Measurements from ENCODE around the gene EPHB6. TPM values are rescaled to one million over a fixed set of nuclear protein-coding genes. Genes with fewer than 3 reads are reported as not detected.

Gene EPHB6
- total RNA-seq, 1 experiment from 2014 or later, result 4.0 TPM

DNA sequence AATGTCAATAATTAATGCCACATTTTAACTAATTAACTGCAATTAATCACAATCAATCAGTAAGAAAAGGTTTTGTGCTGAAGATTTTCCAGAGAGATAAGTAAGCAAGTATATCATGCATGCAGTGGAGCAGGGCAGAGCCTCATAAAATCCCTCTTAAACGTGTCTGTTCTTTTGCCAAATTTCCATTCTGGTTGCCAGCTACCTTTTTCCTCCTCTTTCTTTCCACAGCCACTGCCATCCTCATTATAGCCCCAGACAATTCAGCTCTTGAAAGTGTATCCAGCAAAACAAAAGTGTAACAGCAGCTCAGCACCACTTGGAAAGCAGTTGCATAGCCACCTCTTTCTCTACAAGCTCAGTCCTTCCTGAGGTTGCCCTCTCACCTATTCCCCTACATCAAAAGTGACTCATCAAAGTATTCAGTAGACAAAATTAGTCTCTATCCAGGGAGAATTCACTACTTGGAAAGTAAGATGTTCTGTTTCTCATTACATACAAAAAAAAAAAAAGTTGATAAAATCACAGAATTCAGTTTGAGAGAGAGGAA, 26.9 kb upstream of the EPHB6 start:
- in situ Hi-C loops (cut with HindIII; ENCODE audit: low pct_unique_long_range_greater_than_20kb, low sequenced_read_pairs), result no loop called here
- DNase-seq (ENCODE audit: low read depth), result no peak

DNA sequence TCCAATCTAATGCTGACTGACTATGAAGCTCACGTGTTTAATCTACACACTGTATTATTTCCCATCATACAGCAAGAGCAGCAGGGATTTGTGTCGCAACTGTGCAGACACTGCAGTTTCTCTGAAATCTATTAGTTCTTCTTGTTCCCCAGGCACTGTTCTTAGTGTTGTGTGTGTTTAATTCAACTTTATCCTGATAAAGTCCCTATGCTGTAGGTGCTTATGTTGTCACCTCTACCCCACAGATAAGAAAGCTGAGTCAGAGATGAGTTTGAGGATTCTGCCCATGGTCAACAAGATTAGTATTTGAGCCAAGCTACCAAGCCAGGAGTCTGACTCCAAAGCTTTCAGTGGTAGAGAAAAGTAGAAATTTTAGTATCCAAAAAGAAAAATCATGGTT, 22.5 kb upstream of the EPHB6 start:
- no peak for DNase-seq (ENCODE audit: low read depth)
- in situ Hi-C loops (cut with HindIII; ENCODE audit: low pct_unique_long_range_greater_than_20kb, low sequenced_read_pairs), result no loop called here

DNA sequence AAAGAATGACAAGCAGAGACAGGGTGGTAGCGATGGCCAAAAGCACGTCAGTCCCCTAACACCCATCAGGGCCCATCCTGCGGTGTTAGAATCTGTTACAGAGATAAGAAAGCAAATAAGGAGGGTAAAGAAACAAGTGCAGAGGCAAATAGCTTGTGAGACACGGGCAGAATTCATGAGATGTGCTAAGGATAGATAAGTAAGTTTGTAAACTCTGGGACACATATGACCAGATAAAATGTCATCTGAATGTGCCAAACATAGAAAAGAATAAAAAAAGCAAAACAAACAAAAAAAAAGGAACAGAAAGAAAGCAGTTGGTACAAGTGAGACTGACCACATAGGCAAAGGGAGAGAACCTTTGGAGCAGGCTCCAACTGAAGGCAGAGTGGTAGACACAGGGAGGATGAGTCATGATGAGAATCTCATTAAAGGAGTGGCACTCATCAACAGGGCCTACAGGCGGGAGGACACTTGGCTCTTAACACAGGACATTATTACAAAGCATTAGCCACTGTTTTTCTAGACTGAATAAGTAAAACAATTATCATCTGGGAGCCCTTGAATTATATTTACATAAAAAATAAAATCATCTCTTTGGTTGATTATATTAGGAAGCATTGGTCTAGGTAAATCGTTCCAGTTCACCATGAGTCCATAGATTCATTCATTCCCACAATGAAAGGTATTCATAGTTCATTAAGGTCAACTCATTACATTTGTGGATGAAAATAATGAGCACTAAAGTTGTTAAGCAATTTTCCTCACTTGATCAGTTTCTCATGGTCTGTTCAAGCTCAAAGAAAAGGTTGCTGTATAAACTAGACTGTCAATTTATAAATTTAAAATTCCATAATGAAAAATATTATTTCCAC, 21.5 kb upstream of the EPHB6 start:
- peak; percentile 40 for DNase-seq (ENCODE audit: low read depth)
- in situ Hi-C loops (cut with HindIII; ENCODE audit: low pct_unique_long_range_greater_than_20kb, low sequenced_read_pairs), result no loop called here

DNA sequence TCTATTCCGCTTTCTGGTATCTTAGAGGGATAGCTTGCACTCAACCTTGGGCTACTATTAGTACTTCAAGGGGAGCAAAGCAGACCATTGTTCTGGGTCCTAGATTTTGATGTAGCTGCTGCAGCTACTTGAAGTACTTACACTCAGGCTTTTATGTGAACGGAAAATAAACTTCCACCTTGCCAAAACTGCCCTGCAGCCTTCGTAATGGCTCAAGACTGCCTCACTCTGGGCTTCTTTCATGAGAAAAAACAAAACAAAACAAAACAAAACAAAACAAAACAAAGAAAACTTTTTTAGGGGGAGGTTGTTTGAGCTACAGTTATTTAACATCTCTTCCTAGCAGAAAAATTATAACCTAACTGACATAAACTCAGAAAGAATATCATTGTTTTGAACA, 19.4 kb upstream of the EPHB6 start:
- in situ Hi-C loops (cut with HindIII; ENCODE audit: low pct_unique_long_range_greater_than_20kb, low sequenced_read_pairs), result no loop called here
- DNase-seq (ENCODE audit: low read depth), result no peak

DNA sequence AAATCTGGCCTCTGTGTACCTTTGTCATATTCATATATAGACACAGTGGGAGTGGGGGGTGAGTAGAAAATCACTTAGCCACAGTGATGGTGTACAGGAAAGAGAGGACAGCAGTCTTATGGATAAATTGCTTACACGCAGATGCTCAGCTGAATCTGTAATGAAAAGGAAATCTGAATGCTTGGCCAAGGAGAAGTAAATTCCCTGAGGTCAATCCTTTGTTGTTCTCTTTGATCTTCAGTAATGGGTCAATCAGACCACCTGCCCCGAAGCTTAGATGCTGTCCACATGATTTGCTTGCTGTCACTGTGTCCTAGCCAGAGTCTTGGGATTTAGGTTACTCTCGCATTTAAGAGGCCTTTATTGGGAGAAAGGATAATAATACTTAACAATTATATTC, 18.4 kb upstream of the EPHB6 start:
- no peak for DNase-seq (ENCODE audit: low read depth)
- in situ Hi-C loops (cut with HindIII; ENCODE audit: low pct_unique_long_range_greater_than_20kb, low sequenced_read_pairs), result no loop called here

DNA sequence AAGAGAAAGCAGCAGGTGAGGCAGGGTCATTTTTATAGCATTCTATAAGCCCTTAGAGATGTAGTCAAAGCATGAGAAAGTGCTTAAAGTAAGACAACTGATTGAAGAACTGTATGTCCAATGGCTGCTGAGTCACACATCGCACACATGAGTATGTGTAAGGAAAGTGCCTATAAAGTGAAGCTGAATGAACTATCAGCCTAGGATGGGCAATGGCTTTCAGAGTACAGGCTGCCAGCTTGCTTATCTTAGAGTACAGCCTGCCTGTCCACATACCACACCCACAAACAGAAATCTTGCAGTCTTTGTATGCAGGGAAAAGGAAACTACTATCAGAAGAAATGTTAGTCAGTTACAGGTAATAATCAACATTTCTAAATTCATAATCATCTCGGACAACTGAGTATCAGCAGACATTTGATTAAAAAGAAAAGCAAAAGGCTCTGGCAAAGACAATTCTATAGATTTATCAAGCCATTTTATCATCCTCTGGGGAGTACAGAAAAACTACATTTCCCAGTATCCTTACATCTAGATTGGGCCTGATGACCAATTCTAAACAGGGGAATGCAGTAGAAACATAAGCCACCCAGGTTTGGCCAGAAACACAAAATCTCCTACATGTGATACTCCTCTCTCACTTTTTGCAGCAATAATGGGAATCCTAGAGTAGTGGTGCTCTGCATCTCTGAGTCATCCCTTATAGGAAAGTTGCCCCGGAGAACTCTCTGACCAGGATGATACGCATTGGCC, 16.2 kb upstream of the EPHB6 start:
- DNase-seq (ENCODE audit: low read depth), result no peak
- in situ Hi-C loops (cut with HindIII; ENCODE audit: low pct_unique_long_range_greater_than_20kb, low sequenced_read_pairs), result no loop called here

DNA sequence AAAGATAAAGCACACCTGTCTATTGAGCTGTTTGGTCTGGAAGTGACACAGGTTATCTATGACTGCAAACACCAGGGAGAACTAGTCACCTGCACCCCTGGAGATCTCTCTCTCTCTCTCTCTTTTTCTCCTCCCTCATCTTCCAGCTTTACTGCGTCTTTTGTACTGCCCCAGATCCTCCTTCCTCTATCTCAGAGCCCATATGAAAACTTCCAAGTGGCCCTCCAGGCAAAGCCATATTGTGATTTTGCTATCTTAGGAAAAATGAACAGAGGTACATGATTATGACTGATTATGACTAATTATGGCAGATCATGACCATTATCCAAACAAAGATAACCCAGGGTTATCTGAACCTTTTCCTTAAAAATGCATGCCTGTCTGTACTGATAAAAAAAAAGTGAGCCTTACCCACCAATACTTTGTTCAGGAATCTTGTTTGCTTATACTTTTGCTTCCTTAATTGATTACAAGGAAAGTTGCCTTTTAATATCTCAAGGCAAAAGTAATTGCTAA, 12.6 kb upstream of the EPHB6 start:
- in situ Hi-C loops (cut with HindIII; ENCODE audit: low pct_unique_long_range_greater_than_20kb, low sequenced_read_pairs), result no loop called here
- DNase-seq (ENCODE audit: low read depth), result no peak

DNA sequence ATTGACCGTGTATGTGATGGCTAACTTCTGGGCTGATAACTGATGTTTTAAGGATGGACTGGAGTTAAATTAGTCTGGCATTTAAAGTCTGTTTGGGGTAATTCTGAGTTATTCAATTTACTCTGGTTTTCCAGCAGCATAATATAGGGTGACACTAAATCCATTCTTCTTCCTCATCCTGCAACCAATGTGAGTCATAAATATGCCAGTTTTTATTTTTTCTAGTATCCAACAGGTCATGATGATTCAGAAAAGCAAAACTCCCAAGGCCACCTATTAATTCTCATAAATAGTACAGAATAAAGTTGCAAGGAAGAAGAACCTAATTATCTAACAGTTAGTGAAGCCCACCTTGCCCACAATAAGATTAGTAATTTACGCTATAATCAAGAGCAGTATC, 7.5 kb upstream of the EPHB6 start:
- in situ Hi-C loops (cut with HindIII; ENCODE audit: low pct_unique_long_range_greater_than_20kb, low sequenced_read_pairs), result no loop called here

DNA sequence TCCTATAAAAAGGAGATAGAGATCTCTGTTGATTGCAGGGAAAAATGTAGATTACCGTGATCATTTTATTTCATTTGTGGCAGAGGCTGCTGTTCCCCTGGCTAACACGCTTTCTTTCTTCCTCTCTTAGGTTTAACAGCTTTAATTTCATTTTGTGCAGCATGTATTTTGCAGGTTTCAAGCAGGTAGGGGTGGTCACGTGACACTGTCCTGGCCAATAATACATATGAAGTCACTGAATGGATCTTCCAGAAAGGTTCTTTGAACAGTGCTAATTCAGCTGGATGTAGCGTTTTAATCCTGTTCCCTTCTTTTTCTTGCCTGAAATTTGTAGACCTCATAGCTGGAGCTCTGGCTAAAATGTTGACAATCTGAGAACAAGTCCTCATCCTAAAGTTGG, 3.6 kb upstream of the EPHB6 start:
- in situ Hi-C loops (cut with HindIII; ENCODE audit: low pct_unique_long_range_greater_than_20kb, low sequenced_read_pairs), result no loop called here
- DNase-seq (ENCODE audit: low read depth), result no peak

More for the DNA sequence above, 7.5 kb upstream of the EPHB6 start:
- DNase-seq (ENCODE audit: low read depth), result no peak

DNA sequence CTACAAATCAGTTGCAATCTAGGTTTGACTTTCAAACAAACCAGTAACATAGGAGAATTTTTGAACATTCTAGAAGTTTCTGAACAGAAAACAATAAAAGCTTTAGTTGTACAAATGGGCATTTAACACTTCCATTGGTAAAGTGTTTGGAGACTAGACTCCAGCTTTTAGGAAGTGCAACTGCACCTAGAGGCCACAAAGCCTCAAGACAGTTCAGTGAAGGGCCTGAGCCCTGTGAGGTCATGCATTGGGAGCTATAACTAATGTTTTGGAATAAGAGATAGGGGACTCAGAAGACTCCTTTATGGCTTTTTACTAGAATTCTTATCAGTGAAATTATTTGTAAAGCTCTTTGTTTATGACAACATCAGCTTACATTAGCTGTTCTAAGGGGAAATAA, 3.0 kb upstream of the EPHB6 start:
- in situ Hi-C loops (cut with HindIII; ENCODE audit: low pct_unique_long_range_greater_than_20kb, low sequenced_read_pairs), result no loop called here
- no peak for DNase-seq (ENCODE audit: low read depth)

DNA sequence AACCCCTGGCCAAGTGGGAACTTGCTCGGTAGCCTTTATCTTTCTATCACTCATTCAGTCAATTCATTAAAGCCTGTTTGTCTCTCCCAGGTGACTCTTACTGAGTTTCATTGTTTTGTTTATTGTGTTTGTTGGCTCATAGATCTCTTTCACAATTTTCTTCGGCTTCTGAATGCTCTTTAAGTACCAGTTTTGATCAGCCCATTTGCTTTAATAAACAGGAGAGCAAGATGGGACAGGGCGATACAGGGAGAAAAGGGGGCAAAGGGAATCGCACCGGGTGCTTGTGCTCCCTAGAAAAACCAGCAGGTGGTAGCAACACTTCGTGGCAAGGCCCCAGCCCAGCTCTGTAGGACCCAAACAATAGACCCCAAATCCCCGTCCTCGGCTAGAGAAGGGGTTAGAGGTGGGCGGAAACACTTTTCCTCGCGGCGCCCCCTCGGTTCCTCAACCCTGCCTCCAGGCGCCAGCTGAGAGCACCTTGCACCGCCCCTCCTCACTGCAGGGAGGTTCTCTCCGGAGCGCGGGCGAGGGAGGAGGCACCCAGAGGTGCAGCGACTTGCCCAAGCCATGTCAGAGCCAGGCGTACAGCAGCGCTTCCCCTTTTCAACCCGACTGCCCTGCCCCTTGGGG, 1.0 kb upstream of the EPHB6 start:
- in situ Hi-C loops (cut with HindIII; ENCODE audit: low pct_unique_long_range_greater_than_20kb, low sequenced_read_pairs), result no loop called here
- peak; percentile 77 for DNase-seq (ENCODE audit: low read depth)

DNA sequence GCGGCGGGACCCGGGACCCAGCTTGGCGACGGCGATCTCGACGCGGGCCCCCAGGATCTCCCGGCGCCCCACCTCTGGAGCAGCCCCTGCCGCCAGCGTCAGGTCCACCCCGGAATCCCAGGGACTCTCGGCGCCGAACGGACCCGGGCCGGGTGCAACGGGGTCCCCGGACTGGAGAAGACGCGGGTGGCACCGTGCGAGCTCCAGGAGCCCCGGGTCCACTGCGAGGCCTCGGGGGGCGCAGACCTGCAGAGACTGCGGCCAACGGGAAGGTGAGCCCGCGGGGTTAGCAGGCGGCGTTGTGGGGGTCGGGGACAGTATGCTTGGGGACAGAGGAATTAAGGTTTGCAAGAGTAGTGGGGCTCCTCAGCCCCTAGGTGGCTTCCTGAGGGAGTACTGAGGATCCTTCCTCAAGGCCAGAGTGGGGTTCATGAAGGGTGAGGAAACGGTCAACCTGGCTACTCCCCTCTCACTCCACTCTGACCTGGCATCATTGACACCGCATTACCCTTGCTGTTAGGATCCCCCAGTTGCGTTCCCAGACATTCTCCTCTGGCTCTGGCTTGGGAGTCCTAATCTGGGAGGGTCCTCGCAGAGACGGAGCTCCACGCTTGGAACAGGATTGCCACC, 353 bp downstream of the EPHB6 start:
- in situ Hi-C loops (cut with HindIII; ENCODE audit: low pct_unique_long_range_greater_than_20kb, low sequenced_read_pairs), result no loop called here

DNA sequence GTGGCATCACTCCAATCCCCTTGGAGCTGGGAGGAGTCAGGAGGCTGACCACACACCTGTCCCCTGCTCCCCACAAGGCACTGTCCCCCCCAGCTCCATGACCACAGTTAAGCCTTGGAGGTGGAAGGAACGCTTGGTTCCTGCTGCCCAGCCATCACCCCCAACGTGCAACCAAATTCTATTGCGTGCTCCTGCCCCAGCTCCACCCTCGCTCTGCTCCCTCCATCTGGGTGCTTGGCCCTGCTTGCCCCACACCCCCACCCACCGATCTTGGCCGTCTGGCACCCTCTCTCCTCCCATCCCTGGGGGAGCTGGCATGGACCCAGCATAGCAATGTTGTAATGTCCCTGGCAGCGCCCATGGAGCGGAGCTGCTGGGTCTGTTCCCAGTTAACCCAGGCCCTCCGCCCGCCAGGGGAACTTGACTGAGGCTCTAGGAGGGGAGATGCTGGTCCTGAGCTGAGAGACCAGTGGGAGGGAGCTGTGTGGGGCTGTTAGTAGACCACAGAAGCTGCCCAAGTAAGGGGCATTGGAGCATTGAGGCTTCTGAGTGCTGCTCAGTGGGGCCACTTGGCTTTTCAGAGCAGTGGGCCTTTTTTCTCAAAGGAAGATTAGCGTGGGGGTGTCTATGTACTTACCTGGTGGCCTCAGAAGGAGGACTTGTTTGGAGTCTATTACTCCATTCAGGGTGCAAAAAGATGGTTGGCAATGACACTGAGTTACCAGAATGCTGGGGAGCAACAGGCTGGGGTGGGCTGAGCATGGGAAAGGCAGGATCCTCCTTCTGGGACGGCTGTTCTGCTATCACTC, 1.1 kb downstream of the EPHB6 start:
- in situ Hi-C loops (cut with HindIII; ENCODE audit: low pct_unique_long_range_greater_than_20kb, low sequenced_read_pairs), result no loop called here
- no peak for DNase-seq (ENCODE audit: low read depth)

More for the DNA sequence above, 353 bp downstream of the EPHB6 start:
- DNase-seq (ENCODE audit: low read depth), result no peak

DNA sequence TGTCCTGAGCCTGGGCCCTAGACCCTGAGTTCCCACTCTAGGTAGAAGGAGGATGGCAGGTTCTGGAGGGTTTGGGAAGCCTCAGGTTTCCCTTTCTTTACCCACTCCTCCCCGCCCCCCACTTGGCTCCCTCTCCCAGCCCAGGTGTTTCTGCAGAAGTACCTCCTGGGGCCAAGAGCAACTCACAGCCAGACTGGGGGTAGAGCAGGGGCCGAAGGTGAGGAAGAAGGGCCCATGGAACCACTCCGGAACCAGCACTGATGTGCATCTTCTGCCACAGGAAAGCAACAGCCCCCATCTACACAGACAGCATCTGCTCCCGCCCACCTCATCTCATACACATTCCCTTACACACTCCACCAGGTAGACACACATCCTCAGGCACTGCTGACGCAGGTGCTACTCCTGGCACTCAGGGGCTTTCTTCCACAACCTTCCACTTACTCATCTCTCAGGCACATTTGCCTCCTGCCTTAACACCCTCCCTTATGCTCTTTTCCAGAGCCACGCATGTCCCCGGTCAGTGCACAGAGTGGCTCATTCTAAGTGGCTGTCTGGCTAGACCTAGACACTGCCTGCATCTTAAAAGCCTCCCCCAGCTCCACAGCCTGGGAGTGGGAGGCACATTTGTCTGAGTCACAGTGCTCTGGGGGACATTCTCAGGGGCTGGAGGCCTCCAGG, 1.8 kb downstream of the EPHB6 start:
- in situ Hi-C loops (cut with HindIII; ENCODE audit: low pct_unique_long_range_greater_than_20kb, low sequenced_read_pairs), result no loop called here
- DNase-seq (ENCODE audit: low read depth), result no peak

DNA sequence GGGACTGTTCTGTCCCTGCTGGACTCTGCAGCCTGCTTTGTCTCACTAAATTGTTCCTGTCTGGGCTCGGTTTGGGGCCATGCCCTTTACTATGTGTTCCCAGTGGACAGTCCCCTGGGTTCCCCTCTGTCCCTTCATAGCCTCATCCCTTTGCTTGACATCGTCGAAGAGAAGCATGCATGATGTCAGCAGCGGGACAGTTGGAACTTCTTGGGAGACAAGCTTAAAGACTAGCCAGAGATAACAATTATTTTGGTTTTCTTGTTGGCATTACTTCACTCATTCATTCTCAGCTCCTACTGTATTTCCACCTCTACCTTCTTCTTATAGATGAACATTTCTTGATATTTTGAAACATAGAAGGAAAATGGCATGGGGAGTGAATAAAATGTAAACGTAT, 2.7 kb downstream of the EPHB6 start:
- no peak for DNase-seq (ENCODE audit: low read depth)
- in situ Hi-C loops (cut with HindIII; ENCODE audit: low pct_unique_long_range_greater_than_20kb, low sequenced_read_pairs), result no loop called here

DNA sequence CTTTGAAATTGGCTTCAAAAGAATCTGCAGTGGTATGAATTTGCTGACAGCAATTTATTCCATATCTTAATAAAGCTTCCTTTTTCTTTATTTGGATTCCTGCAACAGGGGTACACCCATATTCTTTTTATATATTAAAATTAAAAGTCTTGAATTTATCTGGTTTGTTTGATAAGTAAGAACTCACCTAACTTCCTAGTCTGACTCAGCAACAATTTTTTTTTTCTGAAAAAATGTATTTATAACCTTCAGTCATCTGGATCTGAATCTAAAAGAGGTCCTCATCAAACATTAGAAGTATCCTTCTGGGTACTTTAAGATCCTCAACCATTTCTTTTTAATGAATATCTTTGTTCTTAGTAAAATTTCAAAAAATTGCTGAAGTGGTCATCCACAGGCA, 4.5 kb downstream of the EPHB6 start:
- in situ Hi-C loops (cut with HindIII; ENCODE audit: low pct_unique_long_range_greater_than_20kb, low sequenced_read_pairs), result no loop called here

DNA sequence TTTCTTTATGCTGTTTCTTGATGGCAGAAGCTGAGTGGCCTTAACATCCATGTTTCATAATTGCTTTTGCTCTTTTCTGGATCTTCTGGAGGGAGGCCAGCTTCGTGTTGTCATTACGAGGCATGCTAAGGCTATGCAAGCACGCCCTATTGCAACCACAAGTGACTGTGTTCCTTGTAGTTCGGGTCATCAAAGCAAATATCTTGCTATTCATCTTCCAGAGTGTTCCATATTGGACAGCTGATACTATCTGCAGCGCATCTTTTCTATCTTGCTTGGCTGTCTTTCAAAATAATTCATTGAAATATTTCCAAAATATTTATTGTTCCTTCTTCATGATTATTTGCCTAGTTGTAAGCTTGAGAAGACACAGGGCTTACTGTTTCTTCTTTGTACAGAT, 5.0 kb downstream of the EPHB6 start:
- DNase-seq (ENCODE audit: low read depth), result no peak
- in situ Hi-C loops (cut with HindIII; ENCODE audit: low pct_unique_long_range_greater_than_20kb, low sequenced_read_pairs), result no loop called here

More for the DNA sequence above, 4.5 kb downstream of the EPHB6 start:
- no peak for DNase-seq (ENCODE audit: low read depth)

All from Caki2 (cell line).